ENCODE measurements around the gene ZMAT5. TPM values are rescaled to one million over a fixed set of nuclear protein-coding genes. Genes with fewer than 3 reads are reported as not detected.

Gene ZMAT5
- total RNA-seq, 1 experiment from 2014 or later: 31.4 TPM

Other genes with a start within 250 kb of the ZMAT5 start
- 75.3 and 88.4 TPM in 2 replicates for gene THOC5, start 213.2 kb downstream of the ZMAT5 start, total RNA-seq (2014; rRNA removed; shearing (Covaris generic); ENCODE audit: low replicate concordance)
- gene NIPSNAP1, start 185.9 kb downstream of the ZMAT5 start, total RNA-seq (2014; rRNA removed; shearing (Covaris generic); ENCODE audit: low replicate concordance): 326 and 344 TPM in 2 replicates
- 190 and 199 TPM in 2 replicates for gene NF2, start 163.4 kb downstream of the ZMAT5 start, total RNA-seq (2014; rRNA removed; shearing (Covaris generic); ENCODE audit: low replicate concordance)
- gene CABP7, start 47.0 kb downstream of the ZMAT5 start, total RNA-seq (2014; rRNA removed; shearing (Covaris generic); ENCODE audit: low replicate concordance): not detected in 2 replicates
- gene UQCR10, start 362 bp upstream of the ZMAT5 start, total RNA-seq (2014; rRNA removed; shearing (Covaris generic); ENCODE audit: low replicate concordance): 110 and 135 TPM in 2 replicates
- gene ASCC2, start 71.3 kb upstream of the ZMAT5 start, total RNA-seq (2014; rRNA removed; shearing (Covaris generic); ENCODE audit: low replicate concordance): 20.9 and 23.7 TPM in 2 replicates
- 17.2 and 34.4 TPM in 2 replicates for gene MTMR3, start 116.2 kb upstream of the ZMAT5 start, total RNA-seq (2014; rRNA removed; shearing (Covaris generic); ENCODE audit: low replicate concordance)

Data from Caki2 (cell line).